Left ventricle myocardium superior (tissue), 1 donor: ENCODE results near the gene LURAP1L. TPM values are rescaled to one million over a fixed set of nuclear protein-coding genes. Genes with fewer than 3 reads are reported as not detected.
A peak's percentile ranks its signal among the peaks of the same experiment; 100 is the strongest.

ENCODE experiments used
- ATAC-seq: fragments of 200-7000 bp; cut with Tn5 transposase; one replicate; pipeline ENCODE4 v1.9.1; 2020; ENCODE audit warnings: mild to moderate bottlenecking, moderate library complexity
- DNase-seq: peaks from one replicate; pipeline ENCODE4 v3.0.0-alpha.2; 2020
- intact Hi-C: fragments of 100-400 bp; cut with micrococcal nuclease; formaldehyde crosslinking; loops from one replicate; pipeline ENCODE4 v1.11.0; 2022
- total RNA-seq: library from RNA; stranded (reverse); fragmentation: NEBNext Ultra II Directional; extraction: Animal tissue kit (Norgen Biotek cat#: 25700); gene quantifications from one replicate; pipeline ENCODE4 v1.2.1, GENCODE V29; 2021
- donor health status: DM: no; HTN: yes; CAD: no; lungs with severe emphysema.

The LURAP1L gene
- total RNA-seq, 1 donor from 2014 or later = 2.4 TPM

DNA sequence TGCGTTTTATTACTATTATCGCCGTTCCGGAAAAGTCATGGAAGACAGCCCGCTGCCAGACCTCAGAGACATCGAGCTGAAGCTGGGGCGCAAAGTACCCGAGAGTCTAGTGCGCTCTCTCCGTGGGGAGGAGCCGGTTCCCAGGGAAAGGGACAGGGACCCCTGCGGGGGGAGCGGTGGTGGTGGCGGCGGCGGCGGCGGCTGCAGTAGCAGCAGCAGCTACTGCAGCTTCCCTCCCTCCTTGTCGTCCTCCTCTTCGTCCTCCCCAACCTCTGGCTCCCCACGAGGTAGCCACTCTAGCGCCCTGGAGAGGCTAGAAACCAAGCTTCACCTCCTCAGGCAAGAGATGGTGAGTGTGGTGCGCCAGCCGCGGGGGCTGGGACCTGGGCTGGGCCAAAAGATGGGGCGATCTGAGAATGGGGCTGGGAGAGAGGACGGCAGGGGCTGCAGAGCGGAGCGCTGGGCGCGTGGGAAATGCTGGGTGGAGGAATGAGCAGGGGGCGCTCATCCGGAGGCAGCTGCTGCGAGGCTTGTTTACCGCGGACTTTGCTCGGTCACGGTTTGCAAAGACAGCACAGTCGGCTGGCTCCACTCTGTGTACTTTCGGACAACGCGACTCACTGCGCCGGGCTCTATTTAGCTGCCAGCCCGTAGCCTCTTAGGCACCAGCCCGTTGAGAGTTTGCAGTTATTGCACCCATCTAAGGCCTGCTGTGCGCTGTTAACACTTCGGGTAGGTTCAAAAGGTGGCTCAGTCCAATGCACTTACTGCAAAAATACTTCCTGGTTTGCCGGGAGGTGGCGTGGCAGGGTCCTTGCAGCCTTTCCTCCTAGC is 1.1 kb downstream of the LURAP1L start:
- ATAC-seq (peak; percentile 95), DNase-seq (peak; percentile 54)
- intact Hi-C loops = loop anchor here (10.0 kb wide), 1 partner anchor 51 kb away; no protein-coding TSS in a partner anchor

DNA sequence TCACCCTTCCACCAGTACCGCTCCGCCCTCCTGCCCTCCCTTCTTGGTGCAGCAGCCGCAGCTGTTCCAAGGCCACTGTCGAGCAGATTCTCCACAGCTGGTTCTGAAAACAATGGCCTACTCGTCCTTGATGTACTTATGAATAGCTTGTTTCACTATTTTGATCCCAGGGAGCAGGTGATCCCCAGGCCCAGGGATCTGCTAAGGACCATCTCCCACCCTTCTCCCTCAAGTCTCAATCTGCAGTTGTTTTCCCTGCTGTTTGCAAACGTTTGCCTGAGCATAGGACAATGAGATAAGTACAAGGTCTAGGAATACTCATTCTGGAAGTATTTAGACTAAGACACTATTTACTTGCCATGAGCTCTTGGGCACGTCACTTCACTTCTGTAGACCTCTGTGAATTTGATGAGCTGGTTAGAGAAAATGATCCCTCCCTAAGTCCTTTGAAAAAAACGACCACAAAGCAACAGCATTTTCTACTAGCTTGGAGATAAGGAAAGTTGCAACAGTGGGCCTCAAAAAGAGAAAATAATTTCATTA is 1.8 kb downstream of the LURAP1L start:
- intact Hi-C loops = loop anchor here (10.0 kb wide), 1 partner anchor 52 kb away; no protein-coding TSS in a partner anchor
- DNase-seq = peak; percentile 84
- ATAC-seq = no peak

DNA sequence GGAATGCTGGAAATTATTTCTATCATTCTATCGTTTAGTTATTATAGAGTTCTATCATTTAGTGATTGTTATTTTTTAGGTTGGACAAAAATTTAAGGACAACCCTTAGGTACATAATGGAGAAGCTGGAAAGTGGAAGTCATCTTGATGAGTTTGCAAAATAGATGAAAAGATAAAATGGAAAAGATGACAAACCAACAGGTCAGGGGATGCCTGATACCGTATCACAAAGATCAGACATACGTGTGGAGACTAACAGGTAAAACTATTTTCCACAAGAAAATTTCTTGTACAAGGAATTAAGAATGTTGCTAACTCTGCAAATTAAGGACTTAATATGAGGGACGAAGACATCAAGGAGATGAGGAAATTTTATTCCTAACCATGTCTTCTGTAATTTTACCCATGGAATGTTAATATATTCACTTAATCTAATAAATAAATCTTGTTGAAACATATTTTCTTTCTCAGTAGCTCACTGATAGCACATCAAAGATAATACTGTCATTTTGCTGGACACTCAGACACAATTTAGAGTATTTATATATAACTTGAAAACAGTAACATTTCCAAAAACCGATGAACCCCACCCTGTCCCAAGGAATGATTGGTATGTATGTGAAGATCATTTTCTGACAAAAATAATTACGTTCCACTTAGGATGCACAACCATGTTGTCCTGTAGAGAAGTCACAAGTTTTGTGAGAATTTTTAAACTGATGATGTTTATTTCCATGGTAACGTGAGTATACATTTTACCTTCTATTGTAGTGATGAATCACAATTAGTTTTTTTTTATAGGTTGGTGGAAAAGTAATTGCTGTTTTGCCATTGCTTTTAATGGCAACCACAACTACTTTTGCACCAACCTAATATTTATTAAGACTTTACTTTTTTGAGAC is 2.6 kb downstream of the LURAP1L start:
- intact Hi-C loops = loop anchor here (10.0 kb wide), 1 partner anchor 53 kb away; no protein-coding TSS in a partner anchor
- DNase-seq (no peak), ATAC-seq (no peak)

DNA sequence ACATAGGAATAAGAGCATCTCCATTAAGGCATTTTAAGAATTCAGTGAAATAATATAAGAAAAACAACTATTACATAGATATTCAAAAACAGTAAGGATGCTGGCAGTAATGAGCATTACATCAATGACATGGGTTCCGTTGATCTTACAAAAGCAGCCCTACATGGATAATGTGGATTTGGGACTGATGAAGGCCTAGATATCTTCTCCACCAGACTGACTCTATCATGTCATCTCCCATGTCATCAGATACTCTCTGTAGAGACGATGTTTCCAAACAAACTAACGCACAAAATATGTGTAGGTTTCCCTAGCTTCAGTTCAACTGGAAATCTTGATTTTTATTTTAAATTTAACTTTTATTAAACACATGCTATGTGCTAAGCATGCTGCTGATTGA is 3.6 kb downstream of the LURAP1L start:
- ATAC-seq = no peak
- intact Hi-C loops = loop anchor here (10.0 kb wide), 1 partner anchor 54 kb away; no protein-coding TSS in a partner anchor
- DNase-seq = no peak

DNA sequence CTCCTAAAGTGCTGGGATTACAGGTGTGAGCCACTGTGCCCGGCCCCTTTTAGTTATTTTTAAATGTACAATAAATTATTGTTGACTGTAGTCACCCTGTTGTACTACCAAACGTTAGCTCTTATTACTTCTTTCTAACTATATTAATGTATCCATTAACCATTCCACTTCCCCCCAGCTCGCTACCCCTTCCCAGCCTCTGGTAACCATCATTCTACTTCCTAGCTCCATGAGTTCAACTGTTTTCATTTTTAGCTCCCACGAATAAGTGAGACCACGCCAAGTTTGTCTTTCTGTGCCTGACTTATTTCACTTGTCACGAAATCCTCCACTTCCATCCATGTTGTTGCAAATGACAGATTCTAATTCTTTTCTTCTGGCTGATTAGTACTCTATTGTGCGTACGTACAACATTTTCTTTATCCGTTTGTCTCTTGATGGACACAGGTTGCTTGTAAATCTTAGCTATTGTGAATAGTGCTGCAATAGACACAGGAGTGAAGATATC is 6.5 kb downstream of the LURAP1L start:
- intact Hi-C loops = no loop called here
- ATAC-seq = no peak

DNA sequence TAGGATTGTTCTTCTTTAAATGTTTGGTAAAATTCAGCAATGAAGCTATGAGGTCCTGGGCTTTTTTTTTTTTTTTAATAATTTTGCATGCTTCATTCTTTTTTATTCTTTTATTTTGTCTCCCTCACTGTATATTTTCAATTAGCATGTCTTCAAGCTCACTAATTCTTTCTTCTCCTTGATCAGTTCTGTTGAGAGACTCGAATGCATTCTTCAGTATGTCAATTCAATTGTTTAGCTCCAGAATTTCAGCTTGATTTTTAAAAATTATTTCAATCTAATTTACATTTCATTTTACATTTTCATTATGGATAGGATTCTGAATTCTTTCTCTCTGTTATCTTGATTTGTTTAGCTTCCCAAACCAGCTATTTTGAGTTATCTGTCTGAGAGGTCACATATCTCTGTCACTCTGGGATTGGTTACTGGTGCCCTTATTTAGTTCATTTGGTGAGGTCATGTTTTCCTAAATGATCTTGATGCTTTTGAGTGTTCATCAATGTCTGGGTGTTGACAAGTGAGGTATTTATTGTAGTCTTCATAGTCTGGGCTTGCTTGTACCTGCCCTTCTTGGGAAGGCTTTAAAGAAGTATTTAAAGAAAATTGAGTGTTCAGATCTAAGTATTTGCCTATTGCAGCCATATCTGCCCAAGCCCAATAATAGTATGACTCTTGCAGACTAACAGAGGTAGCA is 9.1 kb downstream of the LURAP1L start:
- DNase-seq (no peak), ATAC-seq (no peak)
- intact Hi-C loops = no loop called here

More for the DNA sequence above, 6.5 kb downstream of the LURAP1L start:
- no peak for DNase-seq

DNA sequence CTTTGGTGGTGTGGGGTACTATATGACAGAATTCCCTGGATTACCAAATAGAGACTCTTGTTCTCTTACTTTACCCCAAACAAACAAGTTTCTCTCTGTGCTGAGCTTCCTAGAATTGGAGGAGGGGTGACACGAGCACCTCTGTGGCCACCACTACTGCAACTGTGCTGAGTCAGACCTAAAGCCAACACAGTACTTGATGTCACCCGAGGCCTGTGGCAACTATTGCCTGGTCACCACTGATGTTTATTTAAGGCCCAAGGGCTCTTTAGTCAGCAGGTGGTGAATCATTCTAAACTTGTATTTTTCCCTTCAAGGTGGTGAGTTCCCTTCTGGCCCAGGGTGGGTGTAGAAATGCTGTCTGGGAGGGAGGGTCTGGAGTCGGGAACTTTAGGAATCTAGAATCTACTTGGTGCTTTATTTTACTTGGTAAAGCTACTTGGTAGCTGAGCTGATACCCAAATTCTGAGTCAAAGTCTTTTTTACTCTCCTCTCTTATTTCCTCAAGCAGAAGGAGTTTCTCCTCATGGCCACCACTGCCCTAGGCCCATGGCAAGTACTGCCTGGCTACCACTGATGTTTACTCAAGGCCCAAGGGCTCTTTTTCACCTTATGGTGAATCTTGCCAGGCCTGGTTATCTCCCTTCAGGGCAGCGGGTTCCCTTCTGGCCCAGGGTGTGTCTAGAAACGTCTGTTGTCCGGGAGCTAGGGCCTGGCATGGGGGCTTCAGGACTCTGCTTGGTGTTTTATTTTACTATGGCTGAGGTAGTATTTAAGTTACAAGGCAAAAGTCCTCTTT is 9.8 kb downstream of the LURAP1L start:
- DNase-seq = no peak
- intact Hi-C loops = no loop called here
- no peak for ATAC-seq

DNA sequence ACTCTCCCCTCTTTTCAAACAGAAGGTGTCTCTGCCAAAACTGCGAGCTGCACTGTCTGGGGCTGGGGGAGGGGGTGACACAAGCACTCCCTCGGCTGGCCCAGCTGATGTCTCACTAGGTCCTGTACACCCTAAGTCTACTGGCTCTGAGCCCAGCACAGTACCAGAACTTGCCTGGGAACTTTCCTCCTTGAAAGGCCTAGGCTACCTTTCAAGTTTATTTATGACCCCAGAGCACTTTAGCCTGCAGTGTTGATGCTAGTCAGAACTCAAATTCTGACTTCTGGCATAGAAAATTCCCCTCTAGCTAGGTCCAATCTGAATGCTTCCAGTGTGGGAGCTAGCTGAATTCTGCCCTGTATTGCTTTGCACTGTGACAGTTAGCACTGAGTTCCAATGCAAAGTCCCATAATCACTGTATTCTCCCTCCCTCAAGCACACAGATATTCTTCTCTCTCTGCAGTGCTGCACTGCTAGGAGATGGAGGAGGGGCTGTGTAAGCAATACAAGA is 10.5 kb downstream of the LURAP1L start:
- ATAC-seq (peak; percentile 32), DNase-seq (peak; percentile 33)
- intact Hi-C loops = no loop called here

DNA sequence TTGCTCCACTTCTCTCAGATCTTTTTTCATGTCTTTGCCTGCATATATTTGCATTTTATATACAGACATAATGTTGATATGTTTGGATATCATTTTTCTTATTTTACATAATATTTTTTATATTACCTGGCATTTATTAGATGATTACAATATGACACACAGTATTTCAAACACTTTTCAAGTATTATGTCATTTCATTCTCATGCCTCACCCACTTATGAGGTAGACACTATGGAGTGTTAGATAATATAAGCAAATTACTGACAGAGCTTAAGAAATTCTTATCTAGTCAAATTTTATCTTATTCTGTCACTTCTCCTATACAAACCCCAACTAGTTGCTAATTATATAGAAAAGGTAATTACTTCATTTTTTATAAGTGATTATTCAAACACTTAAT is 11.1 kb downstream of the LURAP1L start:
- DNase-seq = no peak
- intact Hi-C loops = no loop called here
- no peak for ATAC-seq

DNA sequence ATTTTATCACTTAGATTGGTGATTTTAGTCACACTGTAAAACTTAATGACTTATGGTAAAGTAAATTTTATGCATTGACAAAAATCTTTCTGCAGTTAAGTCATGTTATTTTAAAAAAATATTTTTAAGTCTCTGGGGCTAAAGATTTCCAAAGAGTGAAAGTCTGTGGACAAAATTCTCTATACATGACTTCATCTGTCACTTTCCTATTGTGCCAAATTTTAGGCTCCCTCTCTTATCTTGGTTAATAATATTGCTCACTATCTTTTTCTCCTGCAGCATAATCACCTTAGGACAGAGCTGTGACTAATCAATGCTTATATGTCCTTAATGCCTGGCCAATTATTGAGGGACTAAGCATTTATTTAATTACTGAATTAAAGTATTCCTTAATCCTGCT is 15.2 kb downstream of the LURAP1L start:
- intact Hi-C loops = no loop called here
- DNase-seq (no peak), ATAC-seq (no peak)

DNA sequence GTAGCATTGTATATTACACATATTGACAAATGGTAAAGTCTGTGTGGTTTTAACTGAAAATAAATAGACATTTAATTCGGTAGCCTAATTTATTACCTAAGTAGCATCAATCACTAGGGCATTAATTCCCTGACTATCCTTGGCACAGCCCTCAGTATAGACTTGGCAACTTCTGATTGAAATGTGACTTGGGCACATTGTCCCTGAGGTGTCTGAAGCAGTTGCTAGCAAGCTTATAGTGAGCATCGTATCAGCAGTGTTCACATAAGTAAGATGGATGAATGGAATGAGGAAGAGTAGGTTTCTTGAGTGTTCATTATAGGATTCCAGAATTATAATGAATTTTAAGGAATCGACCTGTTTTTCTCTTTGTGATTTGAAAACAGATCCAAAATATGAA is 16.1 kb downstream of the LURAP1L start:
- intact Hi-C loops = no loop called here

DNA sequence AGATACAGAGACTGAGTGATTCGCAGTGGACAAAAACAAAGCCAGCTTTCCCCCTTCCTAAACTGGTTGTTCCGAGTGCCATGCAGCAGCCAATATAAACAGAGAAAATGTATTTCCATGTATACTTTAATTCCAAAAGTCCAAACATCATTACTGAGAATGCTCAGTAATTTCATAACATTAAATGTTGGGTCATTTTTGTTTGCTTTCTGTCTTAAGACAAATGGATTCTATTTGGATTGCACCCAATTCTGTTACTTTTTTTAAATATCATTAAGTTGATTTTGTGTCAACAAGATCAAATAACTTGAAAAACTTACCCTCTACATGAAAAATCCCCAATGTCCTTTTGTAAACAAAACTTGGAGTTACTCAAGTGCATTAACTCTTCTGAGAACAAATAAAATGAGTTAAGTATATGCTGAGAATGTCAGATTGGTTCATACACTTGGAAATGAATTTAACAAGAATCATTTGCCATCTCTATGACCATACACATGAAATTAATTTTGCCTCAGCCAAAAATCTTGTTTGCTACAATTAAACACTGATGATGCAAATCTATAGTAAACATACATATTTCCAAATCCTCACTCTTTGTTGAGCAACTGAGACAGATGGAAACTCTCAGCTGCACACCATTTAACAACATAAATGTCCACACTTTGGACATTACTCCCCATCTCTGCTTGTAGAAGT is 19.4 kb downstream of the LURAP1L start:
- intact Hi-C loops = no loop called here
- ATAC-seq (no peak), DNase-seq (no peak)

More for the DNA sequence above, 16.1 kb downstream of the LURAP1L start:
- ATAC-seq (no peak), DNase-seq (no peak)

DNA sequence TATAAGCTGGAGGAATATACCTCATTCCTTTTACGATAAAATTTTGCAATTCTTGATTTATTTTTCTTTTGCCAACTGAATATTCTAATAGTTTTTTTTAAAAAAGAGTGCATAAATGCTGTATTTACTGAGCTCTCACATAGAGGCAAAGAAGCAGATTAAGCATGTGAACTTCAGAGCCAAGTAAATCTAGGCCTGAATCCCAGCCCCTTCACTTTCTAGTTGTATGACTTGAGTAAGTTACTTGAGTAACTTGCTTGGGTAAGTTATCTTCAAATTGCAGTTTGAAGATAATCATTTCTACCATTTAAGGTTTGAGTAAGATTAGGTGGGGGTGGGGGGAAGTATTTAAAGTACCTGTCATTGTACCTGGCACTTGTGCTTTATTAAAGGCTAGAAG is 21.8 kb downstream of the LURAP1L start:
- no peak for ATAC-seq
- intact Hi-C loops = no loop called here
- no peak for DNase-seq

DNA sequence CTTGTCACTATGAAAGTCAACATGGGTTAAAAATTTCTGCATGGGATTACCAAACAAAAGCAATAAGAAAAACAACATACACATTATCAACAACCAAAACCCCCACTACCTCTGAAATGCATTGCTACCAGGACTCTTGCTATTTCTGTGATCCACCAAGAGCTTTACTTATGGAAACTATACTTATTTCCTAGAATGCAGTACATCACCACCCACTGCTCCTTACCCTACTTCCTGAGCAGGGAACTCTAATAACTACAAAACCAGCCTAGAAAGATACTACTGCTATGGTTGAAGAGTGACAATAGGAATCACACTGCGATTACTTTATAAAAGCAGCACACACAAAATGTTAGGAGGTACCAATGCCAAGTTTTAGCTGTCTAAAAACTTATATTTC is 22.2 kb downstream of the LURAP1L start:
- no peak for ATAC-seq
- no peak for DNase-seq
- intact Hi-C loops = no loop called here

DNA sequence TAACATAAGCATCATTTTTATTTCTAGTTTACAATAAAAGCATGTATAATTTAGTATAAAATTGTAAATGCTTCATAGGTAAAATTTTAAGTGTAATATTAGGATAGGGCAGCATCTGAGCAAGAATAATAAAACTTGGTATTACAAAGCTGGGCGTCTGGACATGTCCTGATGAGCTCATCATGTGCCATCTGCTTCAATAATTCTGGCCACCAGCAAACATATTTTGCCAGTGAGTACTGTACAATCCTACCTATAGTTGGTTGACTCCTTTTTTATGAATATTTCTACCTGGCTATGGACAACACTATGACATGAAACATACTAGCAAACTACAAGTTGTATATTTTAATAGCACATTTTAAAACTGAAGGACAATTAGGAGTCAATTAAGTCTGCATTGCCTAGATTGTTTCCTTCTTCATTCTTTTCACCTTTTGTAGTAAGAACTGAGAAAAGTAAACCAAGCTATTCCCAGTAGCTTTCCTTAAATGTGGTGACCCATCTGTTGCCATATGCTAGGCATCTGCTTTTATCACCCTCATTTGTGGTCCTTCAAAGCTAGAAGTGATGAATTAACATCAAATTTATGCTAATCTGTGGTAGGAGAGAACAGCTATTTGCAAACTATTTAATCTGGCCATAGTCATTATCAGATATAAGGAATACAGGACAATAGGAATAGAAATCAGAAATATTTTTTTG is 23.4 kb downstream of the LURAP1L start:
- intact Hi-C loops = no loop called here
- DNase-seq (no peak), ATAC-seq (no peak)

DNA sequence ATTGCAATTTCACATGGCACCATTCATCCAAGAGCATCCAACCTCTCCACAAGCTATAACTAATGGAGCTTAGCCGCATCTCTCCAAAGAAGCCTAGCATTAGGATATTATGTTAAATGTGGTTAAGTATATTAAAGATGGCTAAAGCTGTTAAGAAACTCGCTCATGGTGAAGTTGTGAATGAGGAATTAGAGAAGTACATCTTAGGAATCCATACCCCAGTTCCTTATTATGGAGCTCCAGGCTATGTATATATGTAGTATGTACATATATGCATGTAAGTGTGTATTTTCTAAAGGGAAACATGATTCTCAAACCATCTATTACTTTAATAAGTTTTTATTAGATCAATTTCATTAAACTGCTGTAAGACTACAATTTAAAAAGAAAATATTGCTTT is 26.4 kb downstream of the LURAP1L start:
- ATAC-seq (no peak), DNase-seq (no peak)
- intact Hi-C loops = no loop called here

DNA sequence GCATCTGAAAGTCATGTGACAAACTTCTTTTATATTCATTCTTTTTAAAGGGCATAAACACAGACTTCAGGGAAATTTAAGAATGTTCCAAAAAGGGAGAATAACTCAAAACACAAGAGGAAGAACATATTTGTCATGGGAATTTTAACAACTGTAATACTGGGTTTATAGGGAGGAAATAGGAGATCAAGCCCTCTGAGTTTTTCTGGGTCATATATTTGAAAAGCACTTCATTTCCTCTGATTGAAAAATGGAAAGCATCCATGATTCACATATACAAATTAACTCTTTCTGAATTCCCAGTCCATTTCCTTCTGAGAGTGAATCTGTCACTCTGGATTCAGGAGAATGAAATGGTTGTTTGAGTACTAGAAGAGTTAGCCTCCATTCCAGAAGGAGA is 26.8 kb downstream of the LURAP1L start:
- DNase-seq (no peak), ATAC-seq (no peak)
- intact Hi-C loops = no loop called here
